Measurements from ENCODE around the gene FOXP4.

FOXP4 gene

GRCh38 chr6:41561931-41562911 lies 16.0 kb downstream of the FOXP4 start:
- TF ChIP-seq POLR2A (IDR thresholded peaks at IDR 0.05; ENCODE audit: low read depth, low read length) (no peak), POLR2AphosphoS5 (IDR thresholded peaks at IDR 0.05; ENCODE audit: low read depth, low read length) (no peak), TAF1 (IDR thresholded peaks at IDR 0.05; ENCODE audit: borderline replicate concordance, low read depth, low read length) (no peak)
- DNase-seq (ENCODE audit: insufficient read length) (no peak), FAIRE-seq (no peak)

GRCh38 chr6:41563060-41563776 lies 17.0 kb downstream of the FOXP4 start:
- TF ChIP-seq POLR2A (IDR thresholded peaks at IDR 0.05; ENCODE audit: low read depth, low read length) (no peak), POLR2AphosphoS5 (IDR thresholded peaks at IDR 0.05; ENCODE audit: low read depth, low read length) (no peak), TAF1 (IDR thresholded peaks at IDR 0.05; ENCODE audit: borderline replicate concordance, low read depth, low read length) (no peak)
- FAIRE-seq (peak; percentile 9), DNase-seq (ENCODE audit: insufficient read length) (no peak)

- DNase-seq (ENCODE audit: insufficient read length) (no peak), FAIRE-seq (no peak)
- no peak for TF ChIP-seq POLR2AphosphoS5 (IDR thresholded peaks at IDR 0.05; ENCODE audit: low read depth, low read length)
- no peak for TF ChIP-seq POLR2A (IDR thresholded peaks at IDR 0.05; ENCODE audit: low read depth, low read length)
These were observed 18.4 kb downstream of the FOXP4 start for GRCh38 chr6:41564448-41565142.

- DNase-seq (ENCODE audit: insufficient read length) = no peak
- no peak for FAIRE-seq
- TF ChIP-seq POLR2A (IDR thresholded peaks at IDR 0.05; ENCODE audit: low read depth, low read length) = no peak
- no peak for TF ChIP-seq POLR2AphosphoS5 (IDR thresholded peaks at IDR 0.05; ENCODE audit: low read depth, low read length)
- no peak for TF ChIP-seq TAF1 (IDR thresholded peaks at IDR 0.05; ENCODE audit: borderline replicate concordance, low read depth, low read length)
These were observed 19.5 kb downstream of the FOXP4 start for GRCh38 chr6:41565701-41566100.

GRCh38 chr6:41566961-41567360 lies 20.8 kb downstream of the FOXP4 start:
- TF ChIP-seq POLR2A (IDR thresholded peaks at IDR 0.05; ENCODE audit: low read depth, low read length) = no peak
- no peak for TF ChIP-seq TAF1 (IDR thresholded peaks at IDR 0.05; ENCODE audit: borderline replicate concordance, low read depth, low read length)
- TF ChIP-seq POLR2AphosphoS5 (IDR thresholded peaks at IDR 0.05; ENCODE audit: low read depth, low read length) = no peak
- DNase-seq (ENCODE audit: insufficient read length) (no peak), FAIRE-seq (no peak)

- TF ChIP-seq POLR2A (IDR thresholded peaks at IDR 0.05; ENCODE audit: low read depth, low read length) (no peak), TAF1 (IDR thresholded peaks at IDR 0.05; ENCODE audit: borderline replicate concordance, low read depth, low read length) (no peak), POLR2AphosphoS5 (IDR thresholded peaks at IDR 0.05; ENCODE audit: low read depth, low read length) (no peak)
- FAIRE-seq = no peak
- no peak for DNase-seq (ENCODE audit: insufficient read length)
These were observed 21.5 kb downstream of the FOXP4 start for GRCh38 chr6:41567684-41568083.

GRCh38 chr6:41568202-41568584 lies 22.0 kb downstream of the FOXP4 start:
- DNase-seq (ENCODE audit: insufficient read length) (no peak), FAIRE-seq (no peak)
- TF ChIP-seq POLR2A (IDR thresholded peaks at IDR 0.05; ENCODE audit: low read depth, low read length) (no peak), TAF1 (IDR thresholded peaks at IDR 0.05; ENCODE audit: borderline replicate concordance, low read depth, low read length) (no peak), POLR2AphosphoS5 (IDR thresholded peaks at IDR 0.05; ENCODE audit: low read depth, low read length) (no peak)

GRCh38 chr6:41568585-41569384 lies 22.6 kb downstream of the FOXP4 start:
- no peak for FAIRE-seq
- TF ChIP-seq TAF1 (IDR thresholded peaks at IDR 0.05; ENCODE audit: borderline replicate concordance, low read depth, low read length) (no peak), POLR2AphosphoS5 (IDR thresholded peaks at IDR 0.05; ENCODE audit: low read depth, low read length) (no peak), POLR2A (IDR thresholded peaks at IDR 0.05; ENCODE audit: low read depth, low read length) (no peak)
- no peak for DNase-seq (ENCODE audit: insufficient read length)

GRCh38 chr6:41570259-41570615 lies 24.1 kb downstream of the FOXP4 start:
- DNase-seq (ENCODE audit: insufficient read length) (no peak), FAIRE-seq (no peak)
- no peak for TF ChIP-seq POLR2A (IDR thresholded peaks at IDR 0.05; ENCODE audit: low read depth, low read length)
- TF ChIP-seq TAF1 (IDR thresholded peaks at IDR 0.05; ENCODE audit: borderline replicate concordance, low read depth, low read length) = no peak
- no peak for TF ChIP-seq POLR2AphosphoS5 (IDR thresholded peaks at IDR 0.05; ENCODE audit: low read depth, low read length)

- TF ChIP-seq POLR2AphosphoS5 (IDR thresholded peaks at IDR 0.05; ENCODE audit: low read depth, low read length) (no peak), TAF1 (IDR thresholded peaks at IDR 0.05; ENCODE audit: borderline replicate concordance, low read depth, low read length) (no peak), POLR2A (IDR thresholded peaks at IDR 0.05; ENCODE audit: low read depth, low read length) (no peak)
- DNase-seq (ENCODE audit: insufficient read length) (no peak), FAIRE-seq (no peak)
These were observed 25.0 kb downstream of the FOXP4 start for GRCh38 chr6:41571021-41571780.
